Measurements from ENCODE around the gene IREB2. TPM values are rescaled to one million over a fixed set of nuclear protein-coding genes. Genes with fewer than 3 reads are reported as not detected.
"Not testable (repeated sequence)": the region's sequence is repeated elsewhere in the genome, so short reads cannot be mapped to it uniquely, and the experiment has no call there.

IREB2 gene
- total RNA-seq, 1 donor: 68.1 TPM

- H3K9me3 ChIP-seq (ENCODE audit: low read depth, low read length): no peaks in the 10 kb centered on the region
- peaks cover 11% of the 10 kb centered on the region for H3K4me1 ChIP-seq (ENCODE audit: insufficient read depth, low read length)
- H3K4me3 ChIP-seq (ENCODE audit: low read length): no peak overlapping the region
- H3K27me3 ChIP-seq (ENCODE audit: insufficient read depth, low read length): no peaks in the 10 kb centered on the region
Measured at GRCh38 chr15:78461171-78461888, 23.3 kb downstream of the IREB2 start.

- Histone ChIP-seq H3K4me3 (ENCODE audit: low read length) (no peak overlapping the region), H3K9me3 (ENCODE audit: low read depth, low read length) (no peaks in the 10 kb centered on the region), H3K4me1 (ENCODE audit: insufficient read depth, low read length) (no peaks in the 10 kb centered on the region), H3K27me3 (ENCODE audit: insufficient read depth, low read length) (no peaks in the 10 kb centered on the region)
Measured at GRCh38 chr15:78469031-78469430, 31.0 kb downstream of the IREB2 start.

GRCh38 chr15:78477295-78477694 is 39.3 kb downstream of the IREB2 start:
- no peaks in the 10 kb centered on the region for H3K27me3 ChIP-seq (ENCODE audit: insufficient read depth, low read length)
- no peaks in the 10 kb centered on the region for H3K9me3 ChIP-seq (ENCODE audit: low read depth, low read length)
- H3K4me3 ChIP-seq (ENCODE audit: low read length): no peak overlapping the region
- no peaks in the 10 kb centered on the region for H3K4me1 ChIP-seq (ENCODE audit: insufficient read depth, low read length)

DNA sequence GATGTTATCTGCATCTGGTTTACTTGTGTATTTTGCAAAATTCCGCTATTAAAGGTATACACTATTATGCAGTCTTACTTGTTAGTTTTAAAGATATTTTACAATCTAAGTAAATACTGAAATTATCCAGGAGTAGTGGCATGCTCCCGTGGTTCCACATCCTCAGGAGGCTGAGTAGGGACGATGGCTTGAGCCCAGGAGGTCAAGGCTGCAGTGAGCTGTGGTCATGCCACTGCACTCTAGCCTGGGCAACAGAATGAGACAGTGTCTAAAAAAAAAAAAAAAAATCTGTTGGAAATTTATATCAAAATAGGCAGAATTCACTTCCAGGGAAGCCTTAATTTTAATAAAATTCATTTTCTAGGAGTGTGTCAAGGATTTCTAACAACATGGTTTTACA is 41.6 kb downstream of the IREB2 start:
- H3K27me3 ChIP-seq (ENCODE audit: insufficient read depth, low read length): no peaks in the 10 kb centered on the region
- H3K4me3 ChIP-seq (ENCODE audit: low read length): no peak overlapping the region
- H3K9me3 ChIP-seq (ENCODE audit: low read depth, low read length): no peaks in the 10 kb centered on the region
- H3K4me1 ChIP-seq (ENCODE audit: insufficient read depth, low read length): no peaks in the 10 kb centered on the region

GRCh38 chr15:78481917-78482316 is 43.9 kb downstream of the IREB2 start:
- Histone ChIP-seq H3K9me3 (ENCODE audit: low read depth, low read length) (no peaks in the 10 kb centered on the region), H3K4me3 (ENCODE audit: low read length) (no peak overlapping the region), H3K27me3 (ENCODE audit: insufficient read depth, low read length) (no peaks in the 10 kb centered on the region), H3K4me1 (ENCODE audit: insufficient read depth, low read length) (no peaks in the 10 kb centered on the region)

DNA sequence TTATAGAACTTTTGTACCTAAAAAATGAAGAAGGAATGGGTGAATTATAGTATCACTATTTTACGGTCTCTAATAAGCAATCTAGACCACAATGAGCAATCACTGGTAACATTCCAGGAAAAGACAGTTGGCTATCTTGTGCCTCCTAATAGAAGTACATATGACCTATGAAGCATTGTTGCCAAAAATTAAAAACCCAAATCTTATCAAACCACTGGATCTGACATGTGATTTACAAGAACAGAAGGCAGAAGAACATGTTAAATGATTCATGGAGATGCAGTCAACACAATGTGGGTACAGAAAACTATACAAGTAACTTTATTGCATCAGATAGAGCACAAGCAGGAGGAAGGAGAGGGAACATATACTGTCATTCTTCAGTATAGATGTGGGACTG is 54.9 kb downstream of the IREB2 start:
- H3K4me1 ChIP-seq (ENCODE audit: insufficient read depth, low read length): no peaks in the 10 kb centered on the region
- no peak overlapping the region for H3K4me3 ChIP-seq (ENCODE audit: low read length)
- no peaks in the 10 kb centered on the region for H3K9me3 ChIP-seq (ENCODE audit: low read depth, low read length)
- no peaks in the 10 kb centered on the region for H3K27me3 ChIP-seq (ENCODE audit: insufficient read depth, low read length)

DNA sequence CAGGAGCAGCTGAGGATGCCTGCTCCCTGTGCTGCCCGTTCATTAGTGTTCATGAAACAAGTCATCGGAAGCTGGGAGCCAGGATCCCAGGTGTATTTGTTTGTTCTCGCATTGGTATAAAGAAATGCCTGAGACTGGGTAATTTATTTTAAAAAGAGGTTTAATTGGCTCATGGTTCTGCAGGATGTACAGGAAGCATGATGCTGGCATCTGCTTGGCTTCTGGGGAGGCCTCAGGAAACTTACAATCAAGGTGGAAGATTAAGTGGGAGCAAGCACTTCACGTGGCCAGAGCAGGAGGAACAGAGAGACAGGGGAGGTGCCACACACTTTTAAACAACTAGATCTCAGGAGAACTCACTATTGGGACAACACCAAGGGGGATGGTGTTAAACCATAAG is 63.8 kb downstream of the IREB2 start:
- no peak overlapping the region for H3K4me3 ChIP-seq (ENCODE audit: low read length)
- peaks cover 5% of the 10 kb centered on the region for H3K27me3 ChIP-seq (ENCODE audit: insufficient read depth, low read length)
- no peaks in the 10 kb centered on the region for H3K9me3 ChIP-seq (ENCODE audit: low read depth, low read length)

DNA sequence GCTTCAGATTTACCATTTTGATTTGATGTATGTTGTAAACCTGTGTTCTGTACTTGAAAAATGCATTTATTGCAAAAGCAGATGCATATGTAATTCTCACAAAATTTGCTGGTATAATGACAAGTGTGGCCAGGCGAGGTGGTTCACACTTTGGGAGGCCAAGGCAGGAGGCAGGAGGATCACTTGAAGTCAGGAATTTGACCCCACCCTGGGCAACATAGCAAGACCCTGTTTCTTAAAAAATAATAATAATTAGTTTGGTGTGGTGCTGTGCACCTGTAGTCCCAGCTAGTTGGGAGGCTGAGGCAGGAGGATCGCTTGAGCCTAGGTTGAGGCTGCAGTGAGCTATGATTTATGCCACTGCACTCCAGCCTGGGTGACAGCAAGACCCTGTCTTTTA is 64.6 kb downstream of the IREB2 start:
- H3K27me3 ChIP-seq (ENCODE audit: insufficient read depth, low read length): peaks cover 9% of the 10 kb centered on the region
- no peaks in the 10 kb centered on the region for H3K9me3 ChIP-seq (ENCODE audit: low read depth, low read length)
- H3K4me3 ChIP-seq (ENCODE audit: low read length): no peak overlapping the region
- H3K4me1 ChIP-seq (ENCODE audit: insufficient read depth, low read length): peaks cover 9% of the 10 kb centered on the region

More for the DNA sequence above, 63.8 kb downstream of the IREB2 start:
- H3K4me1 ChIP-seq (ENCODE audit: insufficient read depth, low read length): peaks cover 2% of the 10 kb centered on the region

DNA sequence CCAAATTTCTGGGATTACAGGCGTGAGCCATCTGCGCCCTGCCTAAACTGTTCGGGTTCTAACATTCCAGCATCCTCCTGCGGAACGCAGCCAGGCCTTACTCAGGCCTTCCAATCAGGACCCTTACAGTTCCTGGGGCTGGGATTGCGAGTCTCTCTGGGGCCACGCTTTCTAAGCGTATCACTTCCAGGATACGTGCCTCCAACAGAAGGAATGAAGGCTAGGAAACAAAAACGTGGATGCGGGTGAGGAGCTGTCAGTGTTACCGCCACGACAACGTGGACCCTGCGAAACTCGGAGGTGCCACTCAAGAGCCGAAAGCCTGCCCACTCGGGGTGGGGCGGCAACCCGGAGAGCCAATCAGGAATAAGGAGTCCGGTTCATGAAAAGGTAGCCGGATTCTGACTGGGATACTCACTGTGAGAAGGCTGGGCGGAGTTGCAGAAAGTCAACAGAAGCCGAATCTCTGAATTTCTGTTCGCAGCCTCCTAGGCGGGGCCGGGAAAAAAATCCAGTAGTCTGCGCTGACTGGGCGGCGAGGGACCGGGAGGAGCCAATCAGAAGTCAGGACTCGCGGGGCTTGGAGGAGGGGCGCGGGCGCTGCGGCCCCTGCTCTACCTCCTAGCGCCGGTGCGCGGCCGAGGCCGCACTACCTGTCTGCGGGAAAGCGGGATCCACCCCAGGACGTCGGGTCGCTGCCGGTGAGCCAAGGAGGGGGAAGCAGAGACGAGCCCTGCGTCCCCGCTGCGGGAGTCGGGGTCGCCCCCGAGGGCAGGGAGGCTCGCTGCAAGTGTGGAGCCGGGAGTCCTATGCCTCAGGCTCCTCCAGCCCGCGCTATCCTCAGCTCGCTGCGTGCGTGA is 69.2 kb downstream of the IREB2 start, which contains the start of gene HYKK:
Gene HYKK (plus strand): TSS at position 607 of the 860 bp plus-strand sequence. CDS start 5,512 bp downstream, outside the sequence.
- Histone ChIP-seq H3K9me3 (ENCODE audit: low read depth, low read length) (no peaks in the 10 kb centered on the region), H3K4me3 (ENCODE audit: low read length) (peak within 1 kb of the TSS; percentile 44), H3K27me3 (ENCODE audit: insufficient read depth, low read length) (peaks cover 25% of the 10 kb centered on the region), H3K4me1 (ENCODE audit: insufficient read depth, low read length) (peaks cover 17% of the 10 kb centered on the region)

GRCh38 chr15:78507831-78508160 is 69.8 kb downstream of the IREB2 start:
- Histone ChIP-seq H3K9me3 (ENCODE audit: low read depth, low read length) (no peaks in the 10 kb centered on the region), H3K4me1 (ENCODE audit: insufficient read depth, low read length) (peaks cover 17% of the 10 kb centered on the region), H3K27me3 (ENCODE audit: insufficient read depth, low read length) (peaks cover 25% of the 10 kb centered on the region), H3K4me3 (ENCODE audit: low read length) (peak overlapping the region; percentile 44)

DNA sequence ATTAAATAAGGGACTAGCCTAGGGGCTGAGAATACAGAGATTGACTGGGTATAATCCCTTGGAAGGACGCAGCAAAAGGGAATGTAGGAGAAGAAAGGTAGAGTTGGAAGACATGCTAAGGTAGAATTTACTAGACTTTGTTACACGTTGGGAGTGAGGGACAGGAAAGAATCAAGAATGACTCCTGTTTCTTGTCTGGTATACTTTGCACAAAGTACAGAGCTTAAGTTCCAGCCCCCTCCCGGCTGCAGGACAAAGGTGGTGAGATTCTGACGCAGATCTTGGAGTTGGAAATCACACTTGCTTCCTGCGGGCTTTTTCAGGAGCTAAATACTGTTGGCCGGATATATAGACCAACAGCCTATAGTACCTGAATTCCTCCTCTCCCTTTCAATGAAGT is 70.3 kb downstream of the IREB2 start:
- Histone ChIP-seq H3K4me3 (ENCODE audit: low read length) (no peak overlapping the region), H3K9me3 (ENCODE audit: low read depth, low read length) (no peaks in the 10 kb centered on the region), H3K27me3 (ENCODE audit: insufficient read depth, low read length) (peaks cover 25% of the 10 kb centered on the region), H3K4me1 (ENCODE audit: insufficient read depth, low read length) (peaks cover 17% of the 10 kb centered on the region)

DNA sequence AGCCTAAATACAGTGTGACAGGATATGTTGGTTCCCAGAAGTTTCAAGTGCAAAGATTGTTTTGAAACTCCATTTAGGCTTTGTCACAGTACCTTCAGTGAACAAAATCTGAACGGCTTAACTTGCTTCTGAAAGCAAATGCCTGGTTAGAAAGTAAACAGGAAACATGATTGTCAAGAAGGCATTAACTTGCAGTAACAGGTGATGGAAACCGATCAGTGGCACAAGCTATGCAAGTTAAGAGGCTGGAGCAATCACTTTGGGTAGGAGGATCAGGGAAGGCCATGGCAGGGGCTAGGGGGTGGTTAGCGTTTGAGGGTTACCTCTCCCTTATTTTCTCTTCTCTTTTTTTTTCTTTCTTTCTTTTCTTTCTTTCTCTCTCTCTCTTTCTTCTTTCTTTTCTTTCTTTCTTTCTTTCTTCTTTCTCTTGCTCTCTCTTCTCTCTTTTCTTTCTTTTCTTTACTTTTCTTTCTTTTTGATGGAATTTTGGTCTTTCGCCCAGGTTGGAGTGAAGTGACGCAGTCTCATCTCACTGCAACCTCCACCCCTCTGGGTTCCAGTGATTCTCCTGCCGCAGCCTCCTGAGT is 71.8 kb downstream of the IREB2 start:
- peaks cover 17% of the 10 kb centered on the region for H3K4me1 ChIP-seq (ENCODE audit: insufficient read depth, low read length)
- peaks cover 25% of the 10 kb centered on the region for H3K27me3 ChIP-seq (ENCODE audit: insufficient read depth, low read length)
- no peak overlapping the region for H3K4me3 ChIP-seq (ENCODE audit: low read length)
- no peaks in the 10 kb centered on the region for H3K9me3 ChIP-seq (ENCODE audit: low read depth, low read length)

DNA sequence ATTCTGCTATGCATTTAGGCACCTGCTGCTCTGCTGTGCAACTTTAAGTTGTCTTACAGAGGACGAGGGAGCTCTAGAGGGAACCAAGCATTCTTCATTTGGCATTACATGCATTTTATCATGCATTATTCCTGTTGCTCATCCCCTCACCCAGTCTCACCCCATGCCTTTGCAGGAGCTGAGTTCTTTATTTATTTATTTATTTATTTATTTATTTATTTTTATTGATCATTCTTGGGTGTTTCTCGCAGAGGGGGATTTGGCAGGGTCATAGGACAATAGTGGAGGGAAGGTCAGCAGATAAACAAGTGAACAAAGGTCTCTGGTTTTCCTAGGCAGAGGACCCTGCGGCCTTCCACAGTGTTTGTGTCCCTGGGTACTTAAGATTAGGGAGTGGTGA is 82.0 kb downstream of the IREB2 start:
- not testable (repeated sequence) for H3K4me1 ChIP-seq (ENCODE audit: insufficient read depth, low read length)

DNA sequence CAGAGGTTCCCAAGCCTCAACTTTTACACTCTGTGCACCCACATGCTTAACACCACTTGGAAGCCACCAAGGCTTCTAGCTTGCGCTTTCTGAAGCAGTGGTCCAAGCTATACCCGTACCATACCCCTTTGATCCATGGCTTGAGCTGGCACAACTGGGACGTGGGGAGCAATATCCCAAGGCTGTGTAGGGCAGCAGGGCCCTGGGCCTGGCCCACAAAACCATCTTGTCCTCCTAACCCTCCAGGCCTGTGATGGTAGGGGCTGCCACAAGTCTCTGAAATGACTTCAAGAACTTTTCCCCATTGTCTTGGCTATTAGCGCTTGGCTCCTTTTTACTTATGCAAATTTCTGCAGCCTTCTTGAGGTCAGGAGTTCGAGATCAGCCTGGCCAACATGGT is 86.2 kb downstream of the IREB2 start:
- H3K4me3 ChIP-seq (ENCODE audit: low read length): no peak overlapping the region
- no peaks in the 10 kb centered on the region for H3K9me3 ChIP-seq (ENCODE audit: low read depth, low read length)
- H3K27me3 ChIP-seq (ENCODE audit: insufficient read depth, low read length): no peaks in the 10 kb centered on the region
- H3K4me1 ChIP-seq (ENCODE audit: insufficient read depth, low read length): no peaks in the 10 kb centered on the region

More for the DNA sequence above, 82.0 kb downstream of the IREB2 start:
- not testable (repeated sequence) for H3K27me3 ChIP-seq (ENCODE audit: insufficient read depth, low read length); H3K9me3 ChIP-seq (ENCODE audit: low read depth, low read length); H3K4me3 ChIP-seq (ENCODE audit: low read length)

DNA sequence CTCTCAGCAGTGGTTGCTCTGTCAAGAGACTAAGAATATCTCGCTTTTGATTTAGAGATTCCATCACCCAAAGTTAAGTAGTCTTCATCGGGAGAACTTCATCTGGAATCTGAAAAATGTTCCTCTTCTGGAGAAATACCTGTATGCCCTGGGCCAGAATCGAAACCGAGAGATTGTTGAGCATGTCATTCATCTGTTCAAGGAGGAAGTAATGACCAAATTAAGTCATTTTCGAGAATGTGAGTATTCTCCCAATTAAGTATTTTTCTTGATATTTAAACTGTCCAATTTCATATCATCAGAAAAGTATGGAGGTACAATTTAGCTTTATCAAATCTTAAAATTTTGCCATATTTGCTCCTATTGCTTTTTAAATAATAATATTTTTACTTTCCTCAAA is 89.3 kb downstream of the IREB2 start:
- H3K4me3 ChIP-seq (ENCODE audit: low read length): no peak overlapping the region
- no peaks in the 10 kb centered on the region for H3K9me3 ChIP-seq (ENCODE audit: low read depth, low read length)
- H3K27me3 ChIP-seq (ENCODE audit: insufficient read depth, low read length): no peaks in the 10 kb centered on the region
- no peaks in the 10 kb centered on the region for H3K4me1 ChIP-seq (ENCODE audit: insufficient read depth, low read length)
